22Rv1 (cell line): ENCODE results near the gene ZDHHC11.

Experiments
- H3K27ac ChIP-seq: fragments of 450-650 bp; 2 replicates; pipeline ENCODE4 v1.5.1; 2017
- CTCF ChIP-seq: fragments of 450-650 bp; IDR thresholded peaks from 2 replicates; pipeline ENCODE4 v1.5.1; 2017; ENCODE audit warnings: mild to moderate bottlenecking
- ZFX ChIP-seq: fragments of 450-650 bp; IDR thresholded peaks from 2 replicates; pipeline ENCODE4 v1.6.1; 2017; ENCODE audit warnings: antibody characterized with exemption, borderline replicate concordance

ZDHHC11 gene

GRCh38 chr5:876398-877365, 25.9 kb upstream of the ZDHHC11 start:
- no peak overlapping the region for H3K27ac ChIP-seq
- TF ChIP-seq CTCF = no peak
- TF ChIP-seq ZFX = no peak

DNA sequence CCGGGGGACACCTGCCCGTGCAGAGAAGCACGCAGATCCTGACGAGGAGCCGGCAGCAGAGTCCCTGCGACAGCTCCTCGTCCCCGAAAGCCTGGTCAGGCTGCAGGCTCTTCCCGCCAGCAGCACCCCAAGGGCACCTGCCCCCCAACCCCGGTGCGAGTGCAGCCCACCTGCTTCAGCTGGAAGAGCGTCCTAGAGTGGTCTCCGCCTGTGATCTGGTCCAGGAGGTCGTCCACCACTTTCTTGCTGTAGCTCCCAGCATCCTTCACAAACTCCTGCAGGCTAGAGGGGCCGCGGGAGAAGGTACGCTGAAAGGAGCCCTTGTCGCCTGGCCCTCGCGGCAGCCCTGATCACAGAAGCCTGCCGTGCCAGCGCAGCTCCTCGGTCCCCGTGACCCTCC, 25.1 kb upstream of the ZDHHC11 start:
- H3K27ac ChIP-seq = no peak overlapping the region
- TF ChIP-seq CTCF (no peak), ZFX (no peak)

DNA sequence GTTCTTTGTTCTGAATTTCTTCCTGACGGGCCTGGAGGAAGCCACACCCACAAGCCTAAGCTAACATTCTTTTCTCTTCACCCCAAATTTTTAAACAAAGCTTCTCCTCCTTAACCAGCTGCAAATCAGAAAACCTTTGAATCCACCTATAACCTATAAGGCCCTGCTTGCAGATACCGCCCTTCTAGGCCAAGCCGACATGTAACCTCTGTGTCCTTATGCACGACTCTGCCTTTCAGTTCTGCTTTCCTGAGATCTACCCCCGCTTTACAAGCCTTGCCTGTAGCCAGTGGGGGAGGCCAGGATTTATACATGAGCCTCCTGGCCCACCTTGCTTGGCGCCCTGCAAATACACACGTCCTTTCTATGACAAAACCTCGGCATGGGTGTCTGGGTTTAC, 22.5 kb upstream of the ZDHHC11 start:
- TF ChIP-seq CTCF = no peak
- no peak overlapping the region for H3K27ac ChIP-seq

GRCh38 chr5:872301-872700, 21.5 kb upstream of the ZDHHC11 start:
- TF ChIP-seq CTCF = no peak
- no peak for TF ChIP-seq ZFX
- H3K27ac ChIP-seq = no peak overlapping the region

DNA sequence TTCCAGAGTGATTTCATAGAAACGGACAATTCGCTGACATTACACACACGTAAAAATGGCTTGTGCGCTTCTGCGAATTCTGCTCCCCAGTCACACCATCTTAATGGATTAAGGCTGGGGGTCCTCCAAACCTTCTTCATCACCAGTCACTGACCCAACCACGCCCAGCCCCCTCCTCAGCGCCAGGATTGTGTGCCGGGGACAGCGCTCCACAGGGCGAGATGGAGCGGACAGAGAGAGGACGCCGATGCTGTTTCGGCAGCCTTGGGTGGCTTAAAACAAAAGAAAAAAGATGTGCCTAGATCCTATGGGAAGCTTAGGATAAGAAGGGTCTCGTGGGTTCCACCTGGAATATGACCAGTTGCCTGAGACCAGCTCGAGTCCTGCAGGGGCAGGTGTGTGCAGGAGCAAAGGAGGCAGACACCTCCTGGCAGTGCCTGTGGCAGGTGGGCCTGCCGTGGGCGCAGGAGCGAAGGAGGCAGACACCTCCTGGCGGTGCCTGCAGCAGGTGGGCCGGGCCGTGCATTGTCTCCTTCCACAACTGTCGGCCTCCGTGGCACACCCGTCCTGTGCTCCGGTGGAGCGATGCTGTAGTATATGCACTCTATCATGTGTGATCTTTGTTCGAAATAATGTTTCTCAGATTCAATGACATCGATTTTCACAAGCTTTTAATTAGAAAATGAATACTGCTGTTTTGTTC, 21.0 kb upstream of the ZDHHC11 start:
- H3K27ac ChIP-seq = no peak overlapping the region
- TF ChIP-seq ZFX = no peak
- no peak for TF ChIP-seq CTCF

GRCh38 chr5:870956-871355, 20.2 kb upstream of the ZDHHC11 start:
- H3K27ac ChIP-seq = no peak overlapping the region
- no peak for TF ChIP-seq CTCF
